ENCODE measurements around the gene KRT20. TPM values are rescaled to one million over a fixed set of nuclear protein-coding genes. Genes with fewer than 3 reads are reported as not detected.

The KRT20 gene
- total and polyA plus RNA-seq, 2 donors (not counting 3 experiments of a cell fraction or from before 2014, with no cell fraction given): not detected

DNA sequence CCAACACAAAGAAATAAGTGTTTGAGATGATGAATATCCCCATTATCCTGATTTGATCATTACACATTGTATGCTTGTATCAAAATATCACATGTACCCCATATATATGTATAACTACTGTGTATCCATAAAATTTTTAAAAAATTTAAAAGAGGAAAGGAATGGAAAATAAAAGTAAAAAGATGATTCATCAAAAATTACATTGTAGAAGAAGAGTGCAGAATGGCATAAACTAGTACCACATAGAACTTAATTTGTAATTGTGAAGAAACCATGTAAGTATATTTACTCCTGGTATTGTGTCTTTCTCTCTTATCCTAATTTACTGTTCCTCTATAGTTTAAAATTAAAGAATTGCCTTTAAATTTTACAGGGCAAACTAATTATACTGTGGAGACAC, 51.2 kb downstream of the KRT20 start:
- no peaks in the 10 kb centered on the region for H3K36me3 ChIP-seq (ENCODE audit: control insufficient read depth in 2 of 2, extremely low read depth in 1 of 2, insufficient read depth in 2 of 2, low read length in 2 of 2)
- no peak overlapping the region for H3K9ac ChIP-seq (replicated peaks; ENCODE audit: extremely low read depth, insufficient read depth, low read length)
- H4K20me1 ChIP-seq (replicated peaks; ENCODE audit: control insufficient read depth, extremely low read depth, insufficient read depth, low read length): no peaks in the 10 kb centered on the region
- DNase-seq (ENCODE audit: low read depth, low spot score) (no peak), FAIRE-seq (no peak)
- dilution Hi-C loops (cut with MboI; ENCODE audit: extremely low pct_ligation_motif_present, low sequenced_read_pairs): no loop called here
- BruUV-seq (replicated peaks): no TSS peak
- no peak overlapping the region for H2AFZ ChIP-seq (ENCODE audit: low read depth, low read length)
- no peak overlapping the region for H3K4me2 ChIP-seq (ENCODE audit: insufficient read depth, low read length)
- CTCF ChIA-PET: interaction anchor here (1.8 kb wide), 1 partner anchor 23 kb away, joined by 6 read pairs; no protein-coding TSS in a partner anchor
- TF ChIP-seq POLR2AphosphoS5 (IDR thresholded peaks at IDR 0.05; ENCODE audit: insufficient read depth, low read depth, low read length): no peak
- no peak for TF ChIP-seq EZH2 (IDR thresholded peaks at IDR 0.05; ENCODE audit: borderline replicate concordance, low read depth, low read length, severe bottlenecking)
- no peak overlapping the region for H3K27ac ChIP-seq (ENCODE audit: insufficient read depth, low read depth, low read length)
- POLR2A ChIA-PET: no interaction called here
- intact Hi-C loops (cut with micrococcal nuclease): no loop called here
- H3K9me1 ChIP-seq (replicated peaks; ENCODE audit: control insufficient read depth, extremely low read depth, insufficient read depth, low read length): no peaks in the 10 kb centered on the region
- no peaks in the 10 kb centered on the region for H3K27me3 ChIP-seq (ENCODE audit: control insufficient read depth in 2 of 2, insufficient read depth in 2 of 2, low read length in 2 of 2)
- no peaks in the 10 kb centered on the region for H3K79me2 ChIP-seq (ENCODE audit: control insufficient read depth, insufficient read depth, low read length)
- H3K4me1 ChIP-seq (ENCODE audit: control insufficient read depth, extremely low read depth, insufficient read depth, low read length): no peaks in the 10 kb centered on the region
- no peaks in the 10 kb centered on the region for H3K9me3 ChIP-seq (replicated peaks; ENCODE audit: control insufficient read depth, insufficient read depth, low read length)
- H3K4me3 ChIP-seq (replicated peaks in 1 of 3; ENCODE audit: insufficient read depth in 1 of 3, low read depth in 1 of 3, low read length in 3 of 3): no peak overlapping the region

DNA sequence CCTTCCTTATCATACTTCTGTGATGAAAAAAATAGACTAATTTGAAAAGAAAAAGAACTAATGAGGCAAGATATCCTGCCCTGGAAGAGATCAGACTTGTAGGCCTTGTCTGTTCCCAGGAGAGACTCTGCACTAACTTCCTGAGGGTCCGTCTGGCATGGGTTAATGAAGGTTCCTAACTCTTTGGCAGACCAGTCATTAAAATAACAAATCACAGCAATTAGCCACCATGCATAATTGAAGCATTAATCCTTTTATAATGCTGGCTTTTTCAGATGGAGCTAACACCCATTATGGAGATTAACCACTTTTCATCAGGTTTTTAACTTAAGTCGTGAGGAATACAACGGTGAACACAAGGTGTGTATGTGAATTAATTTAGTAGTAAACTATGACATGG, 52.2 kb downstream of the KRT20 start:
- Histone ChIP-seq H3K79me2 (ENCODE audit: control insufficient read depth, insufficient read depth, low read length) (no peaks in the 10 kb centered on the region), H3K27ac (ENCODE audit: insufficient read depth, low read depth, low read length) (no peak overlapping the region), H3K36me3 (ENCODE audit: control insufficient read depth in 2 of 2, extremely low read depth in 1 of 2, insufficient read depth in 2 of 2, low read length in 2 of 2) (no peaks in the 10 kb centered on the region), H3K9me3 (replicated peaks; ENCODE audit: control insufficient read depth, insufficient read depth, low read length) (no peaks in the 10 kb centered on the region), H3K27me3 (ENCODE audit: control insufficient read depth in 2 of 2, insufficient read depth in 2 of 2, low read length in 2 of 2) (no peaks in the 10 kb centered on the region), H3K9ac (replicated peaks; ENCODE audit: extremely low read depth, insufficient read depth, low read length) (no peak overlapping the region), H3K9me1 (replicated peaks; ENCODE audit: control insufficient read depth, extremely low read depth, insufficient read depth, low read length) (no peaks in the 10 kb centered on the region), H3K4me3 (replicated peaks in 1 of 3; ENCODE audit: insufficient read depth in 1 of 3, low read depth in 1 of 3, low read length in 3 of 3) (no peak overlapping the region), H3K4me2 (ENCODE audit: insufficient read depth, low read length) (no peak overlapping the region), H4K20me1 (replicated peaks; ENCODE audit: control insufficient read depth, extremely low read depth, insufficient read depth, low read length) (no peaks in the 10 kb centered on the region), H2AFZ (ENCODE audit: low read depth, low read length) (no peak overlapping the region), H3K4me1 (ENCODE audit: control insufficient read depth, extremely low read depth, insufficient read depth, low read length) (no peaks in the 10 kb centered on the region)
- intact Hi-C loops (cut with micrococcal nuclease): no loop called here
- no peak for FAIRE-seq
- no TSS peak for BruUV-seq (replicated peaks)
- TF ChIP-seq POLR2AphosphoS5 (IDR thresholded peaks at IDR 0.05; ENCODE audit: insufficient read depth, low read depth, low read length): no peak
- TF ChIP-seq GATA2 (IDR thresholded peaks at IDR 0.05; ENCODE audit: insufficient read depth, insufficient read length, low read depth, low read length): no peak
- TF ChIP-seq, protein P1, sequence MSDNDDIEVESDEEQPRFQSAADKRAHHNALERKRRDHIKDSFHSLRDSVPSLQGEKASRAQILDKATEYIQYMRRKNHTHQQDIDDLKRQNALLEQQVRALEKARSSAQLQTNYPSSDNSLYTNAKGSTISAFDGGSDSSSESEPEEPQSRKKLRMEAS (IDR thresholded peaks at IDR 0.05; ENCODE audit: insufficient read depth, insufficient read length): no peak
- TF ChIP-seq POLR2A (IDR thresholded peaks at IDR 0.05; ENCODE audit: low read depth, low read length): no peak
- TF ChIP-seq JUN (IDR thresholded peaks at IDR 0.05; ENCODE audit: borderline replicate concordance, insufficient read depth, insufficient read length, low read depth): no peak
- POLR2A ChIA-PET: interaction anchor here (1.1 kb wide), 1 partner anchor 14 kb away, joined by 5 read pairs; no protein-coding TSS in a partner anchor
- no peak for DNase-seq (ENCODE audit: low read depth, low spot score)
- dilution Hi-C loops (cut with MboI; ENCODE audit: extremely low pct_ligation_motif_present, low sequenced_read_pairs): no loop called here
- CTCF ChIA-PET: interaction anchor here (1.0 to 1.8 kb wide), 4 partner anchors 10 to 24 kb away, joined by 3 to 6 read pairs (median 4); no protein-coding TSS in a partner anchor

All from endothelial cell of umbilical vein (primary cell).